ENCODE results near the gene EVI5.
"Not testable (repeated sequence)": the region's sequence is repeated elsewhere in the genome, so short reads cannot be mapped to it uniquely, and the experiment has no call there.

EVI5 gene

GRCh38 chr1:92721886-92722285, 63.0 kb downstream of the EVI5 start:
- Histone ChIP-seq H3K27me3 (ENCODE audit: insufficient read depth, low read length) (no peaks in the 10 kb centered on the region), H3K4me1 (ENCODE audit: insufficient read depth, low read length) (no peaks in the 10 kb centered on the region), H2AFZ (ENCODE audit: low read depth, low read length) (no peak overlapping the region), H3K9me3 (ENCODE audit: low read length) (no peaks in the 10 kb centered on the region), H3K4me3 (ENCODE audit: low read length) (no peak overlapping the region), H3K36me3 (ENCODE audit: insufficient read depth, low read length) (no peaks in the 10 kb centered on the region)

- not testable (repeated sequence) for H3K27me3 ChIP-seq (ENCODE audit: insufficient read depth, low read length); H3K9me3 ChIP-seq (ENCODE audit: low read length); H2AFZ ChIP-seq (ENCODE audit: low read depth, low read length)
Measured at GRCh38 chr1:92721157-92721556, 63.8 kb downstream of the EVI5 start.

GRCh38 chr1:92715476-92715951, 69.4 kb downstream of the EVI5 start:
- not testable (repeated sequence) for H3K9me3 ChIP-seq (ENCODE audit: low read length); H2AFZ ChIP-seq (ENCODE audit: low read depth, low read length); H3K4me3 ChIP-seq (ENCODE audit: low read length)

More at GRCh38 chr1:92721157-92721556, 63.8 kb downstream of the EVI5 start:
- H3K36me3 ChIP-seq (ENCODE audit: insufficient read depth, low read length); H3K4me1 ChIP-seq (ENCODE audit: insufficient read depth, low read length); H3K4me3 ChIP-seq (ENCODE audit: low read length): not testable (repeated sequence)

GRCh38 chr1:92713939-92714338, 71.0 kb downstream of the EVI5 start:
- no peak overlapping the region for H3K4me3 ChIP-seq (ENCODE audit: low read length)
- H3K27me3 ChIP-seq (ENCODE audit: insufficient read depth, low read length), result no peaks in the 10 kb centered on the region
- no peaks in the 10 kb centered on the region for H3K9me3 ChIP-seq (ENCODE audit: low read length)
- H2AFZ ChIP-seq (ENCODE audit: low read depth, low read length), result no peak overlapping the region
- H3K4me1 ChIP-seq (ENCODE audit: insufficient read depth, low read length), result no peaks in the 10 kb centered on the region
- H3K36me3 ChIP-seq (ENCODE audit: insufficient read depth, low read length), result no peaks in the 10 kb centered on the region

More at GRCh38 chr1:92715476-92715951, 69.4 kb downstream of the EVI5 start:
- H3K4me1 ChIP-seq (ENCODE audit: insufficient read depth, low read length); H3K27me3 ChIP-seq (ENCODE audit: insufficient read depth, low read length); H3K36me3 ChIP-seq (ENCODE audit: insufficient read depth, low read length): not testable (repeated sequence)

GRCh38 chr1:92711473-92712165, 73.3 kb downstream of the EVI5 start:
- Histone ChIP-seq H3K27me3 (ENCODE audit: insufficient read depth, low read length) (no peaks in the 10 kb centered on the region), H3K9me3 (ENCODE audit: low read length) (no peaks in the 10 kb centered on the region), H3K4me3 (ENCODE audit: low read length) (no peak overlapping the region), H3K4me1 (ENCODE audit: insufficient read depth, low read length) (no peaks in the 10 kb centered on the region), H3K36me3 (ENCODE audit: insufficient read depth, low read length) (no peaks in the 10 kb centered on the region), H2AFZ (ENCODE audit: low read depth, low read length) (no peak overlapping the region)

- no peaks in the 10 kb centered on the region for H3K36me3 ChIP-seq (ENCODE audit: insufficient read depth, low read length)
Measured at GRCh38 chr1:92709738-92710137, 75.2 kb downstream of the EVI5 start.

GRCh38 chr1:92708368-92708950, 76.4 kb downstream of the EVI5 start:
- H3K4me1 ChIP-seq (ENCODE audit: insufficient read depth, low read length), result no peaks in the 10 kb centered on the region
- no peak overlapping the region for H2AFZ ChIP-seq (ENCODE audit: low read depth, low read length)
- H3K4me3 ChIP-seq (ENCODE audit: low read length), result no peak overlapping the region
- H3K36me3 ChIP-seq (ENCODE audit: insufficient read depth, low read length), result no peaks in the 10 kb centered on the region
- no peaks in the 10 kb centered on the region for H3K27me3 ChIP-seq (ENCODE audit: insufficient read depth, low read length)
- no peaks in the 10 kb centered on the region for H3K9me3 ChIP-seq (ENCODE audit: low read length)

More at GRCh38 chr1:92709738-92710137, 75.2 kb downstream of the EVI5 start:
- Histone ChIP-seq H3K4me3 (ENCODE audit: low read length) (no peak overlapping the region), H2AFZ (ENCODE audit: low read depth, low read length) (no peak overlapping the region), H3K9me3 (ENCODE audit: low read length) (no peaks in the 10 kb centered on the region), H3K4me1 (ENCODE audit: insufficient read depth, low read length) (no peaks in the 10 kb centered on the region), H3K27me3 (ENCODE audit: insufficient read depth, low read length) (no peaks in the 10 kb centered on the region)

GRCh38 chr1:92707709-92708108, 77.2 kb downstream of the EVI5 start:
- Histone ChIP-seq H2AFZ (ENCODE audit: low read depth, low read length) (no peak overlapping the region), H3K9me3 (ENCODE audit: low read length) (no peaks in the 10 kb centered on the region), H3K36me3 (ENCODE audit: insufficient read depth, low read length) (no peaks in the 10 kb centered on the region), H3K4me1 (ENCODE audit: insufficient read depth, low read length) (no peaks in the 10 kb centered on the region), H3K4me3 (ENCODE audit: low read length) (no peak overlapping the region), H3K27me3 (ENCODE audit: insufficient read depth, low read length) (no peaks in the 10 kb centered on the region)

GRCh38 chr1:92707292-92707691, 77.6 kb downstream of the EVI5 start:
- no peaks in the 10 kb centered on the region for H3K36me3 ChIP-seq (ENCODE audit: insufficient read depth, low read length)
- no peaks in the 10 kb centered on the region for H3K9me3 ChIP-seq (ENCODE audit: low read length)
- no peaks in the 10 kb centered on the region for H3K4me1 ChIP-seq (ENCODE audit: insufficient read depth, low read length)
- H2AFZ ChIP-seq (ENCODE audit: low read depth, low read length), result no peak overlapping the region
- H3K4me3 ChIP-seq (ENCODE audit: low read length), result no peak overlapping the region
- no peaks in the 10 kb centered on the region for H3K27me3 ChIP-seq (ENCODE audit: insufficient read depth, low read length)

GRCh38 chr1:92705446-92705845, 79.5 kb downstream of the EVI5 start:
- no peaks in the 10 kb centered on the region for H3K36me3 ChIP-seq (ENCODE audit: insufficient read depth, low read length)
- H3K4me3 ChIP-seq (ENCODE audit: low read length), result no peak overlapping the region
- no peak overlapping the region for H2AFZ ChIP-seq (ENCODE audit: low read depth, low read length)
- H3K9me3 ChIP-seq (ENCODE audit: low read length), result no peaks in the 10 kb centered on the region
- no peaks in the 10 kb centered on the region for H3K4me1 ChIP-seq (ENCODE audit: insufficient read depth, low read length)
- H3K27me3 ChIP-seq (ENCODE audit: insufficient read depth, low read length), result no peaks in the 10 kb centered on the region

- H3K4me1 ChIP-seq (ENCODE audit: insufficient read depth, low read length), result no peaks in the 10 kb centered on the region
- H2AFZ ChIP-seq (ENCODE audit: low read depth, low read length), result no peak overlapping the region
- peaks cover 5% of the 10 kb centered on the region for H3K36me3 ChIP-seq (ENCODE audit: insufficient read depth, low read length)
- no peak overlapping the region for H3K4me3 ChIP-seq (ENCODE audit: low read length)
- H3K9me3 ChIP-seq (ENCODE audit: low read length), result no peaks in the 10 kb centered on the region
- H3K27me3 ChIP-seq (ENCODE audit: insufficient read depth, low read length), result no peaks in the 10 kb centered on the region
Measured at GRCh38 chr1:92701147-92701546, 83.8 kb downstream of the EVI5 start.

GRCh38 chr1:92698932-92699331, 86.0 kb downstream of the EVI5 start:
- H3K4me3 ChIP-seq (ENCODE audit: low read length), result no peak overlapping the region

GRCh38 chr1:92695104-92695503, 89.8 kb downstream of the EVI5 start:
- H3K9me3 ChIP-seq (ENCODE audit: low read length), result no peaks in the 10 kb centered on the region
- no peak overlapping the region for H3K4me3 ChIP-seq (ENCODE audit: low read length)
- no peaks in the 10 kb centered on the region for H3K27me3 ChIP-seq (ENCODE audit: insufficient read depth, low read length)
- H3K4me1 ChIP-seq (ENCODE audit: insufficient read depth, low read length), result no peaks in the 10 kb centered on the region
- H2AFZ ChIP-seq (ENCODE audit: low read depth, low read length), result no peak overlapping the region
- peaks cover 21% of the 10 kb centered on the region for H3K36me3 ChIP-seq (ENCODE audit: insufficient read depth, low read length)

More at GRCh38 chr1:92698932-92699331, 86.0 kb downstream of the EVI5 start:
- no peaks in the 10 kb centered on the region for H3K9me3 ChIP-seq (ENCODE audit: low read length)
- H2AFZ ChIP-seq (ENCODE audit: low read depth, low read length), result no peak overlapping the region
- no peaks in the 10 kb centered on the region for H3K4me1 ChIP-seq (ENCODE audit: insufficient read depth, low read length)
- H3K36me3 ChIP-seq (ENCODE audit: insufficient read depth, low read length), result peaks cover 13% of the 10 kb centered on the region
- H3K27me3 ChIP-seq (ENCODE audit: insufficient read depth, low read length), result no peaks in the 10 kb centered on the region
